ENCODE data around the gene MAP1S. TPM values are rescaled to one million over a fixed set of nuclear protein-coding genes. Genes with fewer than 3 reads are reported as not detected.
A peak's percentile ranks its signal among the peaks of the same experiment; 100 is the strongest.

MAP1S gene
- polyA plus RNA-seq, 1 experiment = 20.4 TPM

DNA sequence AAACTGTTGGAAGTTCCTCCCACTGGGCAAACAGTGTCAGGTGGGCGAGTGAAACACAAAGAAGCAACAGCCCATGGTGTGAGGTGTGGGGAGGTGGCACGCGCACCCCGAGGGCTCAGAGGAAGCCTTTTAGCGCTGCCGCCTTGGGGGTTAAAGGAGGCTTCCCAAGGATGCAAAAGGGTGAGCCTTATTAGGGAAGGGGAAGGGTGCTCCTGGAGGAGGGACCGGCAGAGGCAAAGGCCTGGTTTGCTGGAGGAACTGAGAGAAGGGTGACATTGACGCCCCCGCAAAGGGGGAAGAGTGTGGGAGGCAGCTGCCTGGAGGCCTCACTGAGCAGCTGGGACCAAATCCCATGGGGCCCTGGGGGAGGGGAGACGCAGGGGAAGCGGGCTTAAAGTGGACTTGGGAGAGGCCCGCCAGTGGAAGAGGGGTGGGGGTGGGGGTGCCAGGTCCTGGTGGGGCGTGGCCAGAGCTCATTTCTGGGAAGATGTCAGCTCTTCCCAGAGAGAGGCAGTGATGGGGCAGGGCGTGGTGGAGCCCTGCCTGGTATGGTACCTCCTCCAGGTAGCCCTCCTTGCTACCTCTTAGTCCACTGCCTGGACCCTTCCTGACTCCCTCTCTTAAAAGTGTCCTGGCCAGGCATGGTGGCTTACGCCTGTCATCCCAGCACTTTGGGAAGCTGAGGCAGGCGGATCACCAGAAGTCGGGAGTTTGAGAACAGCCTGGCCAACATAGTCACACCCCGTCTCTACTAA is 20.0 kb downstream of the MAP1S start:
- H3K4me3 ChIP-seq (ENCODE audit: low read depth, low read length) = no peak overlapping the region
- TF ChIP-seq, protein P1, sequence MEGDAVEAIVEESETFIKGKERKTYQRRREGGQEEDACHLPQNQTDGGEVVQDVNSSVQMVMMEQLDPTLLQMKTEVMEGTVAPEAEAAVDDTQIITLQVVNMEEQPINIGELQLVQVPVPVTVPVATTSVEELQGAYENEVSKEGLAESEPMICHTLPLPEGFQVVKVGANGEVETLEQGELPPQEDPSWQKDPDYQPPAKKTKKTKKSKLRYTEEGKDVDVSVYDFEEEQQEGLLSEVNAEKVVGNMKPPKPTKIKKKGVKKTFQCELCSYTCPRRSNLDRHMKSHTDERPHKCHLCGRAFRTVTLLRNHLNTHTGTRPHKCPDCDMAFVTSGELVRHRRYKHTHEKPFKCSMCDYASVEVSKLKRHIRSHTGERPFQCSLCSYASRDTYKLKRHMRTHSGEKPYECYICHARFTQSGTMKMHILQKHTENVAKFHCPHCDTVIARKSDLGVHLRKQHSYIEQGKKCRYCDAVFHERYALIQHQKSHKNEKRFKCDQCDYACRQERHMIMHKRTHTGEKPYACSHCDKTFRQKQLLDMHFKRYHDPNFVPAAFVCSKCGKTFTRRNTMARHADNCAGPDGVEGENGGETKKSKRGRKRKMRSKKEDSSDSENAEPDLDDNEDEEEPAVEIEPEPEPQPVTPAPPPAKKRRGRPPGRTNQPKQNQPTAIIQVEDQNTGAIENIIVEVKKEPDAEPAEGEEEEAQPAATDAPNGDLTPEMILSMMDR (IDR thresholded peaks at IDR 0.05; ENCODE audit: insufficient read depth, low read depth, low read length) = no peak
- H3K36me3 ChIP-seq (ENCODE audit: control insufficient read depth, insufficient read depth, low read length) = peaks cover 5% of the 10 kb centered on the region
- no peaks in the 10 kb centered on the region for H3K27me3 ChIP-seq (ENCODE audit: control insufficient read depth, insufficient read depth, low read length)
- DNase-seq (ENCODE audit: low read depth) = no peak
- POLR2A ChIA-PET = no interaction called here
- CTCF ChIA-PET = interaction anchor here (0.9 to 1.4 kb wide), 5 partner anchors 17 to 687 kb away, joined by 3 read pairs; no protein-coding TSS in a partner anchor

DNA sequence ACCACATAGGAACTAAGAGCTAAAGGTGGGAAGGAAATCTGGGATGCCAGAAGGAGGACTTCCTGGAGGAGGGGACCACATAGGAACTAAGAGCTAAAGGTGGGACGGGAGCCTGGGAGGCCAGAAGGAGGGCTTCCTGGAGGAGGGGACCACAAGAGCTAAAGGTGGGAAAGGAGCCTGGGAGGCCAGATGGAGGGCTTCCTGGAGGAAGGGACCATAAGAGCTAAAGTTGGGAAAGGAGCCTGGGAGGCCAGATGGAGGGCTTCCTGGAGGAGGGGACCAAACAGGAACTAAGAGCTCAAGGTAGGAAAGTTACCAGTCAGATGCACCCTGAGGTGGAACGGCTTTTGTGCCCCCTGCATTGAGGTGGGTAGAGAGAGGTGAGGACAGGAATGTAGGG is 22.2 kb downstream of the MAP1S start:
- ChIA-PET CTCF (interaction anchor here (0.6 to 1.4 kb wide), 2 partner anchors 22 to 118 kb away, joined by 3 to 4 read pairs; partner anchors contain the start of genes MAP1S and RPL18A), POLR2A (no interaction called here)
- Histone ChIP-seq H3K4me3 (ENCODE audit: low read depth, low read length) (no peak overlapping the region), H3K36me3 (ENCODE audit: control insufficient read depth, insufficient read depth, low read length) (no peaks in the 10 kb centered on the region; the same call in 1 of the 2 replicates), H3K27me3 (ENCODE audit: control insufficient read depth, insufficient read depth, low read length) (no peaks in the 10 kb centered on the region)
- no peak for DNase-seq (ENCODE audit: low read depth)
- TF ChIP-seq, protein P1 (IDR thresholded peaks at IDR 0.05; ENCODE audit: insufficient read depth, low read depth, low read length) = no peak

DNA sequence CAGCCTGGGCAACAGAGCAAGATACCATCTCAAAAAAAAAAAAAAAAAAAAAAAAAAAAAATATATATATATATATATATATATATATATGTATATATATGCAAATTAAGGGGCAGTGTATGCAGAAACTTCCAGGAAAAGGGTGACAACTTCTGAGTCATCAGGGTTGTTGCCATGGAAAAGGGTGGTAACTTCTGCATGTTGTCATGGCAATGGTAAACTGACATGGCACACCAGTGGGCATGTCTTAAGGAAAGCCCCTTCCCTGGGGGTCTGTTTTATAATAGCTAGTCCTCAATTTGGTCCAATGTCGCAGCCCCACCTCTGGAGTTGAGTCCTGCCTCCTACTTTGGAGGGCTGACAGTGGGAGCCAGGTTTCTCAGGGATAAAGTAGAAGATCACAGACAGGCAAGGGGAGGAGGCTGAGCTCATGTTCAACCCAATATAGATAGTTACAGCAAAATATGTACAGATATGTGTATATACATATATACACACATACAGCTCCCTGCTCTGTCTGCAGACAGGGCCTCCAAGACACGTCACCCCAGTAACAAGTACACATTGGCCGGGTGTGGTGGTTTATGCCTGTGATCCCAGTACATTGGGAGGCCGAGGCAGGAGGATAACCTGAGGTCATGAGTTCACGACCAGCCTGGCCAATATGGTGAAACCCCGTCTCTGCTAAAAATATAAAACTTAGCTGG is 24.7 kb downstream of the MAP1S start:
- POLR2A ChIA-PET = no interaction called here
- H3K36me3 ChIP-seq (ENCODE audit: control insufficient read depth, insufficient read depth, low read length) = no peaks in the 10 kb centered on the region; the same call in 1 of the 2 replicates
- TF ChIP-seq, protein P1 (IDR thresholded peaks at IDR 0.05; ENCODE audit: insufficient read depth, low read depth, low read length) = no peak
- DNase-seq (ENCODE audit: low read depth) = no peak
- CTCF ChIA-PET = interaction anchor here (0.6 kb wide), 2 partner anchors 37 to 360 kb away, joined by 3 read pairs; no protein-coding TSS in a partner anchor
- H3K27me3 ChIP-seq (ENCODE audit: control insufficient read depth, insufficient read depth, low read length) = peaks cover 1% of the 10 kb centered on the region; the same call in 1 of the 2 replicates
- H3K4me3 ChIP-seq (ENCODE audit: low read depth, low read length) = no peak overlapping the region

DNA sequence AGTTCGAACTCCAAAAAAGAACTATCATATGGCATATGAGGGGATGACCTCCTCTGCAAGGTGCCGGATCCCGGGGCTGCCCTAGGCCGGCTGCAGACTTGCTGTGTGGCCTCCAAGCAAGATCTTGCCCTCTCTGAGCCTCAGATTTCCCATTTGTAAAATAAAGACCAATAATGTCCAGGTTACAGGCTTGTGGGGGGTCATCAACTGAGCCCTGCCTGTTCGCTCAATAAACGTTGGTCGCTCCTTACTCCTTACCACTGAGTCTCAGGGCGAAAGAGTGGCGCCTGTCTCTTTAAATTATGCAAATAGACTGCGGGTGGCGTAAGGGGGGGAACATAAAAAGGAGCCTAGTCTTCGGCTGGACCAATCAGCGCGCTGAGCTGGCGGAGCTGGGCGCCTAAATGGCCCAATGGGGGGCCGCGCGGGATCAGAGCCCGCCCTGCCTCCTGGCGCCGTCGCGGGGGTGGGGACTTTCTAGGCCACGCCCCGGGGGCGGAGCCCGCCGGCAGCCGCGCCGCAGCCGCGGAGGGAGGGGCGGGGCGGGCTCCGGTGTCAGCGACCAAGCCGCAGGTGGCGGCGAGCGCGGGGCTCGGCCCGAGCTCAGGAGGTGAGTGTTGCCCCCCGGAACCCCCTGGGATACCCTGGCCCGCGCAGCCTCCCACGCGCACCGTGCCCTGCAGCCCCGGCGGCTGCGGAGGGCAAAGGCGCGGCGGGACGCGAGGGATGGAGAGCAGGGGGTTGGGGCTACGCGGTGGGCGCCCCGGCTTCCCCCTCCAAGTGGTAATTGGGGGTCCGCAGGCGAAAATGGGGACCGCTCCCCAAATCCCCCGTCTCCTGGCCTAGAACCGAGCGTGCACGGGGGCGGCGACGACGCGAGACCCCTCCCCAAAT is 28.2 kb downstream of the MAP1S start:
- no peaks in the 10 kb centered on the region for H3K36me3 ChIP-seq (ENCODE audit: control insufficient read depth, insufficient read depth, low read length)
- DNase-seq (ENCODE audit: low read depth) = peak; percentile 48
- peak overlapping the region; percentile 46 for H3K4me3 ChIP-seq (ENCODE audit: low read depth, low read length)
- peaks cover 1% of the 10 kb centered on the region; the same call in 1 of the 2 replicates for H3K27me3 ChIP-seq (ENCODE audit: control insufficient read depth, insufficient read depth, low read length)
- POLR2A ChIA-PET = no interaction called here
- CTCF ChIA-PET = interaction anchor here (1.0 to 1.6 kb wide), 3 partner anchors 18 to 185 kb away, joined by 3 to 4 read pairs (median 3); partner anchors contain the start of gene CCDC124
- TF ChIP-seq, protein P1 (IDR thresholded peaks at IDR 0.05; ENCODE audit: insufficient read depth, low read depth, low read length) = no peak
